Neutrophil (primary cell): ENCODE measurements around the gene RAB10.
A peak's percentile ranks its signal among the peaks of the same experiment; 100 is the strongest.

Source experiments
- H3K27ac ChIP-seq: fragments of 200-600 bp; sonication (generic); 2 replicates; pipeline ENCODE4 v1.5.1; 2016; ENCODE audit warnings: mild to moderate bottlenecking, moderate library complexity
- H3K27me3 ChIP-seq: fragments of 200-600 bp; sonication (generic); 2 replicates; pipeline ENCODE4 v1.6.0; 2016; ENCODE audit warnings: mild to moderate bottlenecking
- H3K36me3 ChIP-seq: fragments of 200-600 bp; sonication (generic); 2 replicates; pipeline ENCODE4 v1.5.1; 2017
- H3K4me1 ChIP-seq, 2 experiments: fragments of 200-600 bp in 1 of 2; sonication (generic) in 1 of 2; 1 replicate in 1 of 2; 2 replicates in 1 of 2; pipeline versions ENCODE4 v1.5.1 to v1.6.1; 2013 to 2016; ENCODE audit warnings: low read depth in 1 of 2, low read length in 1 of 2, mild to moderate bottlenecking in 1 of 2, moderate library complexity in 1 of 2; ENCODE audit not compliant: control insufficient read depth in 1 of 2, insufficient read depth in 1 of 2
- H3K4me3 ChIP-seq, 2 experiments: fragments of 200-600 bp in 1 of 2; sonication (generic) in 1 of 2; 1 replicate in 1 of 2; 2 replicates in 1 of 2; pipeline ENCODE4 v1.5.1; 2013 to 2016; ENCODE audit warnings: low read depth in 1 of 2, low read length in 1 of 2, mild to moderate bottlenecking in 1 of 2, moderate library complexity in 1 of 2
- H3K9me3 ChIP-seq: fragments of 200-600 bp; sonication (generic); 2 replicates; pipeline ENCODE4 v1.5.1; 2016
- TF ChIP-seq, protein P1 (sequence below): fragments of 200-600 bp; sonication (generic); IDR thresholded peaks from 2 replicates; pipeline ENCODE4 v1.5.1; 2016; ENCODE audit warnings: antibody characterized with exemption

RAB10 gene

DNA sequence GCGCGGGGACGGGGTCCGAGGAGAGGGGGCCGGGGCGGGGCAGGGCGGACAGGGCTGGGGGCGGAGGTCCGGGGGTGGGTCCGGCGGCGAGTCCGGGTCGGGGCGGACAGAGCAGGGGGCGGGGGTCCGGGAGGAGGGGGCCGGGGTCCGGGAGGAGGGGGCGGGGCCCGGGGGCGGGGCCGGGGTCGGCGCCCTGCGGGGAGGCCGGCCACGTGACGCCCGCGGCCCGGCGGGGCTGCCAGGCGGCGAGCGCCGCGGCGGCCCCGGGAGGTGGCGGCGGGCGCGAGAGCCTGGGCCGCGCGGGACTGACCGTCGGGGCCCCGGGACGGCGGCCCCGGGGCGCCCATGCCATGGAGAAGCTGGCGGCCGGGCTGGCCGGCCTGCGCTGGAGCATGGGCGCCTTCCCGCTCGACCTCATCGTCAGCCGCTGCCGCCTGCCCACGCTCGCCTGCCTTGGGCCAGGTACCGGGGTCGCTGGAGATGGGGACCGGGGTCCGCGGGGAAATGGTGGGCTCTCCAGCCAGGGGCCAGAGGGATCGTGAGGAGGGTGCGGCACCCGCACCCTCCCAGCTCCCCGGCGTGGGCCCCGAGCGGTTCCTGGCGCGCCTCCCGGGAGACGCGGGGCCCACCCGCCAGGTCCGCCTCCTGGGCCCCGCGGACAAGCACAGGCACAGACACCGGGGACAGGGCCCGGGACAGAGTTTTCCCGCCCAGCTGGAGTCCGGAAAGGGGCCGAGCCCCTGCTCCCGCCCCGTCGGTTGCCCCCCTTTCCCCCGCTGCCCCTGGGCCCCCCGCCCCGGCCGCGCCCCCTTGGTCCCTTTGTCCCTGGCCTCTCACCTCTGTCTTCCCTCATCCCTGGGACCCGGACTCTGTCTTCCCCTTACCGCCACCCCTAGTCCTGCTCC is 139.2 kb downstream of the RAB10 start, which contains the start of gene GAREM2:
GAREM2 (plus strand) TSS at position 218 of the 905 bp plus-strand sequence; CDS start at position 351, 133 bp downstream.
- Histone ChIP-seq H3K9me3 (no peaks in the 10 kb centered on the region), H3K4me1 (peaks cover 3 to 18% of the 10 kb centered on the region in 2 experiments), H3K36me3 (no peaks in the 10 kb centered on the region), H3K4me3 (peak within 1 kb of the TSS; percentile 17 to 28), H3K27me3 (peaks cover 96% of the 10 kb centered on the region), H3K27ac (no peak within 1 kb of the TSS)
- TF ChIP-seq, protein P1, sequence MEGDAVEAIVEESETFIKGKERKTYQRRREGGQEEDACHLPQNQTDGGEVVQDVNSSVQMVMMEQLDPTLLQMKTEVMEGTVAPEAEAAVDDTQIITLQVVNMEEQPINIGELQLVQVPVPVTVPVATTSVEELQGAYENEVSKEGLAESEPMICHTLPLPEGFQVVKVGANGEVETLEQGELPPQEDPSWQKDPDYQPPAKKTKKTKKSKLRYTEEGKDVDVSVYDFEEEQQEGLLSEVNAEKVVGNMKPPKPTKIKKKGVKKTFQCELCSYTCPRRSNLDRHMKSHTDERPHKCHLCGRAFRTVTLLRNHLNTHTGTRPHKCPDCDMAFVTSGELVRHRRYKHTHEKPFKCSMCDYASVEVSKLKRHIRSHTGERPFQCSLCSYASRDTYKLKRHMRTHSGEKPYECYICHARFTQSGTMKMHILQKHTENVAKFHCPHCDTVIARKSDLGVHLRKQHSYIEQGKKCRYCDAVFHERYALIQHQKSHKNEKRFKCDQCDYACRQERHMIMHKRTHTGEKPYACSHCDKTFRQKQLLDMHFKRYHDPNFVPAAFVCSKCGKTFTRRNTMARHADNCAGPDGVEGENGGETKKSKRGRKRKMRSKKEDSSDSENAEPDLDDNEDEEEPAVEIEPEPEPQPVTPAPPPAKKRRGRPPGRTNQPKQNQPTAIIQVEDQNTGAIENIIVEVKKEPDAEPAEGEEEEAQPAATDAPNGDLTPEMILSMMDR: no peak

DNA sequence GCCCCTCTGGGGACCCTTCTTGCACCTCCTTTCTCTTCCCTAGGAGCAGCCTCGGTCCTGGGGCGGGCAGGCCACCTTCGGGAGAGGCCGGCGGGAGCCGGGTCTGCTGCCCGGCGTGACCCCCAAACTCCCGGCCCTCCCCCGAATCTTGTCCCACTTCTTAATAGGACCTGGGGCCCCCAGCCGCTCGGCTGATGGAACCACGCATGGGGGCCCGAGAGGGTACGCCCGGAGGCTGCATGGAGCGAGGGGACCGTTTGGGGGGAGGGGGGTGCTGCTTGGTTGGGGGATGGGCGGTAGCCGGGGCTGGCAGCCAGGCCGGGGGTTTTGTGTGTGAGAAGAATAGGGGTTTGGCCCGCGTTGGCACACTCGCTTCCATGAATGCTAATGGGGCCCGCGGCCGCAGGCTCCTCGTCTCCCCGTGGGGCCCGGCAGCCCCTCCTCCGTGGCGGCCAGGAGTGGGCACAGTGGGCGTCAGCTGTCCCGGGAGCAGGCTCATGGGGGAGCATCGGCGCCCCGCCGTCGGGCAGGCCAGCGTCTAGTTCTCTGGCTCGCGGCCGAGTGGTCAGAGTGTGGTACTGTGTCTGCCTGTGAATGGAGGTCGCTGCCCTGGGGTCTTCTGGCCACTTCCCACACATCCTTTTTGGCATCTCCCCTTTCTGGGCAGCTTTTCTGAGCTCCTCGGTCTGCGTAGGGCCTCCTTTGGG is 140.0 kb downstream of the RAB10 start:
- Histone ChIP-seq H3K27ac (no peak overlapping the region), H3K4me3 (peak overlapping the region in 1 of 2 experiments; percentile 28), H3K36me3 (no peaks in the 10 kb centered on the region), H3K4me1 (peaks cover 4 to 22% of the 10 kb centered on the region in 2 experiments), H3K27me3 (peaks cover 100% of the 10 kb centered on the region), H3K9me3 (no peaks in the 10 kb centered on the region)
- TF ChIP-seq, protein P1: no peak

DNA sequence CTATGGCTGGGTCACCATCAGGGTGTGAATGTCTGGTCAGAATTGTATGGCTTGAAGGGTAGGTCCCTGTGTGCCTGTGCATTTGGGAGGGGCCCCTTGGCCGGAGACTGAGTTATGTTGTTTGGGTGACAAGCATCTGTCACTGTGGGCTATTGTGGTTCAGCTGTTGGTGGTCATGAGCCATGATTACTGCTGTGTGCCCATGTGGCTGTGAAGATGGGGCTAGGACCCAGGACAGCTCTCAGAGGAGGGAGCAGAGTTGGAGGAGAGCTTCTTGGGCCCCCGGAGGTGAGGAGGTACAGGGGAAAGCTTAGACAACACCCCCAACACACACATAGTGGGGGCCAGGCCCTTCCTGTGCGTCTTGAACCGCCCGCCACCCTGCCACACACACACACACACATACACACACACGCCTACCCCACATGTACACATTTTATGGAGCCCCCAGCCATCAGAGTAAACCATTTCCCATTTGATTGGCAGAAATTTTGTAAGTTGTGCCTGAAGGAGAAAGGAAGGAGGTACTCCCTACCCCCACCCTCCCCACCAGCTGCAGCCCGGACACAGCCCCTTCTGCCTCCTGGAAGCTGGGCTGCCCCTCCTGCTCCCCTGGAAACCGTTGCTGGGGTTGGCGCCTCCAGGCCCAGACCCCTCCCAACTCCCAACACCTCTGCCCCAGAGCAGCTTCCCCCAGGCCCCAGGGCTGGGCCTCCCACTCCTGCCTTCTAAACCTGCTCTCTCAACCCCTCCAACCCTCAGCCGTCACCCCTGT is 141.0 kb downstream of the RAB10 start:
- Histone ChIP-seq H3K36me3 (no peaks in the 10 kb centered on the region), H3K27ac (no peak overlapping the region), H3K4me1 (peaks cover 10 to 30% of the 10 kb centered on the region in 2 experiments), H3K4me3 (no peak overlapping the region), H3K27me3 (peaks cover 100% of the 10 kb centered on the region), H3K9me3 (no peaks in the 10 kb centered on the region)
- TF ChIP-seq, protein P1: no peak

DNA sequence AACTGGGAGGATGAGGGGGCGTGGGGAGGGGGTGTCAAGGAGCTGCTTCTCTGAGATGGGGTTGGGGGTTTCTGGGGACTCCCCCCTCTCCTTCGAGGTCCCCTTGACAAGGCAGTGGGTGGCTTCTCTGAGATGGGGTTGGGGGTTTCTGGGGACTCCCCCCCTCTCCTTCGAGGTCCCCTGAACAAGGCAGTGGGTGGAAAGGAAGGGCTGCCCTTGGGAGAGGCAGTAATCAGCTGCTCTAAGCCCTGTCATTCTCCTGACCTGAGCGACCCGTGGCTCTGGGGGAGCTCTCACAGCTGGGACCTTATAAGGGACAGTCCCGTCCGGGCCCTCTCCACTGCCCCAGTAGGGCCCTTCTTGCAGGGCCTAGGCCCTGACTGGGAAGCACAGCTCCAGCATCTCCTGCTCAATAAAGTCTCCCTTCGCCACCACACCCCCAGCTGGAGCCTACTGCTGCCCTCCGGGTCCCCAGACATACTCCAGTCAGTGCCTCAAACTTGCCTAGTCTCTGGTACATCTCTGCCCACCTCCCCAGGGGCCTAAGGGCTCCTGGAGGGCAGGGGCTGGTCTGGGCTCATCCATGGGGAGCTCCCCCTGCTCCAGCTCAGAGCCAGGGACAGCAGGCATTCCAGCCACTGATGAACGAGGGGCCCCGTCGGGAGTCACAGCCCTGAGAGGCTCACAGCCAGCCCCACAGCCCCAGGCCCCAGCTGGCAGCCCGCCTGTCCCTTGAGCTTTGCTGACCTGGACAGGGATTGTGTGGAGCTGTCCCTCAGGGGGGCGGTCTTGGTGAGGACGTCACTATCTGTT is 141.8 kb downstream of the RAB10 start:
- no peaks in the 10 kb centered on the region for H3K36me3 ChIP-seq
- H3K27ac ChIP-seq: no peak overlapping the region

More for the DNA sequence above, 141.8 kb downstream of the RAB10 start:
- TF ChIP-seq, protein P1: no peak
- Histone ChIP-seq H3K4me3 (no peak overlapping the region), H3K9me3 (no peaks in the 10 kb centered on the region), H3K27me3 (peaks cover 100% of the 10 kb centered on the region), H3K4me1 (peaks cover 10 to 30% of the 10 kb centered on the region in 2 experiments)
